Measurements from ENCODE around the gene GUCA2A. TPM values are rescaled to one million over a fixed set of nuclear protein-coding genes. Genes with fewer than 3 reads are reported as not detected.

The GUCA2A gene
- total RNA-seq, 1 donor from 2014 or later = not detected

GRCh38 chr1:42163536-42164503 lies 725 bp downstream of the GUCA2A start:
- H3K4me3 ChIP-seq (ENCODE audit: low read depth, low read length) = no peak overlapping the region
- no peak for DNase-seq (ENCODE audit: low read depth)
- no peak for TF ChIP-seq CTCF (conservative IDR thresholded peaks at IDR 0.05; ENCODE audit: low read depth, low read length)

- no peak for DNase-seq (ENCODE audit: low read depth)
- TF ChIP-seq CTCF (conservative IDR thresholded peaks at IDR 0.05; ENCODE audit: low read depth, low read length) = no peak
Measured at GRCh38 chr1:42163114-42163513, 1.4 kb downstream of the GUCA2A start.

DNA sequence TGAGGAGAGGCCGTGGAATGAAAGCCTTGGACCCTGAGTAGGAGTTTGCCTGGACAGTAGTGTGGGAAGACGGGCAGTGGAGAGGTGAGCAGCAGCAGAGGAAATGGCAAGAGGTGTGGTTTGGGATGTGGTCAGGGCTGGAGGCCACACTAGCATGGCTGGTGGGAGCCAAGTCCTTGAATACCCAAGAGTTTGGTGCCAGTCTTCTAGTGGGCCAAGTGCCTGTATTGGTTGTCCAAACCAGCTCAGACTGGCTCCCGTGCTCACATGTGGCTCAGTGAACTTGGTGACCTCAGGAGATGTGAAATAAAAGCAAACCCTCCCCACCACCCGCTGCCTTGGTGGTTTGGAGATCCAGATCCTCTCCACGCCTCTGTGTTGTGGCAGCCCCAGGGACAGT lies 2.4 kb downstream of the GUCA2A start:
- DNase-seq (ENCODE audit: low read depth) = no peak
- H3K4me3 ChIP-seq (ENCODE audit: low read depth, low read length) = no peak overlapping the region
- TF ChIP-seq CTCF (conservative IDR thresholded peaks at IDR 0.05; ENCODE audit: low read depth, low read length) = no peak

More at GRCh38 chr1:42163114-42163513, 1.4 kb downstream of the GUCA2A start:
- no peak overlapping the region for H3K4me3 ChIP-seq (ENCODE audit: low read depth, low read length)

DNA sequence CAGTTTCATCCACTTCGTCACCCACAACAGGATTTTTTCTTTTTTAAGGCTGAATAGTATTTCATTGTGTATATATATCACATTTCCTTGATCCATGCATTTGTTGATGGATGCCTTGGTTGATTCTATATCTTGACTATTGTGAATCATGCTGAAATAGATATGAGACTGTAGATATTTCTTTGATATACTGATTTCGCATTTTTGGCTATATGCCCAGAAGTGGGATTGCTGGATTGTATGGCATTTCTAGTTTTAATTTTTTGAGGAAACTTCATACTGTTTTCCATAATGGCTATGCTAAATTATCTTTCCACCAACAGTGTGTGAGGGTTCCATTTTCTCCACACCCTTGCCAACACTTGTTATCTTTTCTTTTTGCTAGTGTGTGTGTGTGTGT lies 6.4 kb downstream of the GUCA2A start:
- no peak for DNase-seq (ENCODE audit: low read depth)
- H3K4me3 ChIP-seq (ENCODE audit: low read depth, low read length) = no peak overlapping the region
- no peak for TF ChIP-seq CTCF (conservative IDR thresholded peaks at IDR 0.05; ENCODE audit: low read depth, low read length)

- H3K4me3 ChIP-seq (ENCODE audit: low read depth, low read length) = no peak overlapping the region
- TF ChIP-seq CTCF (conservative IDR thresholded peaks at IDR 0.05; ENCODE audit: low read depth, low read length) = peak; percentile 18
Measured at GRCh38 chr1:42157667-42158066, 6.9 kb downstream of the GUCA2A start.

DNA sequence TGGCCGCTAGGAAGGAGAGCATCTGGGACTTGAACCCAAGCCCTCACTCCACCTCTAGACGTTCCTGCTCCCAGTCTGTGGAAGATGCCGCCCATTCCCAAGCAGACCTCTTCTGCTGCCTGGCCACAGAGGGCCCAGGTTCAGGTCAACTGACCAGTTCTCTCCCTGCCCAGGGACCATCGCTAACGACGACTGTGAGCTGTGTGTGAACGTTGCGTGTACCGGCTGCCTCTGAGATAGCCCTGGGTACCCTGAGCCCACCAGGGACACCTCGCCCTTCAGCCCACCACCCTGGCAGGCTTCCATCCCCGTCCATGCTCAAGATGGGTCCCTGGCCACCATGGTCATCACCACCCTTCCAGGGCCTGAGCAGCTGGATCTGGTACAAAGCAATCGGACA lies 9.2 kb downstream of the GUCA2A start:
- DNase-seq (ENCODE audit: low read depth) = no peak
- H3K4me3 ChIP-seq (ENCODE audit: low read depth, low read length) = no peak overlapping the region
- no peak for TF ChIP-seq CTCF (conservative IDR thresholded peaks at IDR 0.05; ENCODE audit: low read depth, low read length)

More at GRCh38 chr1:42157667-42158066, 6.9 kb downstream of the GUCA2A start:
- DNase-seq (ENCODE audit: low read depth) = no peak
